Testis (tissue), 5 donors: ENCODE results near the gene NAV3. TPM values are rescaled to one million over a fixed set of nuclear protein-coding genes. Genes with fewer than 3 reads are reported as not detected.

Experiments used
- DNase-seq: peaks from one replicate; pipeline ENCODE4 v3.0.0-alpha.2; 2019
- H3K27ac ChIP-seq, 2 donors: fragments of 200-600 bp; sonication (generic); one replicate each; pipeline ENCODE4 v1.5.1; 2019
- H3K27me3 ChIP-seq: fragments of 200-600 bp; sonication (generic); one replicate; pipeline ENCODE4 v1.5.1; 2019
- H3K36me3 ChIP-seq: fragments of 200-600 bp; sonication (generic); one replicate; pipeline ENCODE4 v1.5.1; 2017; ENCODE audit warnings: low read depth; ENCODE audit errors: missing control alignments
- H3K4me1 ChIP-seq: fragments of 200-600 bp; sonication (generic); one replicate; pipeline ENCODE4 v1.5.1; 2019
- H3K4me3 ChIP-seq, 2 donors: fragments of 200-600 bp; sonication (generic); one replicate each; pipeline ENCODE4 v1.5.1; 2017 to 2019
- H3K9me3 ChIP-seq: fragments of 200-600 bp; sonication (generic); one replicate; pipeline ENCODE4 v1.5.1; 2017
- POLR2A ChIP-seq: fragments of 450-650 bp; IDR thresholded peaks from one replicate; pipeline ENCODE4 v1.6.1; 2017; ENCODE audit warnings: antibody characterized with exemption, mild to moderate bottlenecking, moderate library complexity
- WGBS, 2 donors: methylation state at CpG; one replicate each; pipeline ENCODE4 v1.1.5; 2018; 5-methylcytosine and 5-hydroxymethylcytosine counted together
- intact Hi-C: fragments of 100-400 bp; cut with DNase I; formaldehyde crosslinking; loops from one replicate; pipeline ENCODE4 v1.15.1; 2023; ENCODE audit warnings: low total_unique reads
- long read RNA-seq, 2 donors: transcript quantifications; one replicate each; lab custom pipeline, GENCODE V29; 2026
- polyA plus RNA-seq: library from polyadenylated mRNA; stranded (reverse); fragments of 350-450 nt; fragmentation: Illumina TruSeq; extraction: RNeasy Lipid Tissue Mini Kit (QIAGEN cat#74804); gene quantifications from one replicate; pipeline ENCODE4 v1.2.3, GENCODE V29; 2014; ENCODE audit warnings: low read depth, low replicate concordance; ENCODE audit not compliant: insufficient read depth
- total RNA-seq, 2 donors: library from RNA; depleted of rRNA; stranded (reverse); fragments of >200 nt; gene quantifications; one replicate each; pipeline ENCODE4 v1.2.3, GENCODE V29; 2016
- TF ChIP-seq, protein P1 (sequence below), 3 experiments: fragments of 450-650 bp in 2 of 3; fragments of 200-600 bp in 1 of 3; sonication (generic) in 1 of 3; IDR thresholded peaks; one replicate each; pipeline ENCODE4 v1.5.1; 2016 to 2019; ENCODE audit warnings: antibody characterized with exemption in 3 of 3, mild to moderate bottlenecking in 2 of 3, moderate library complexity in 1 of 3

Gene NAV3, protein sequence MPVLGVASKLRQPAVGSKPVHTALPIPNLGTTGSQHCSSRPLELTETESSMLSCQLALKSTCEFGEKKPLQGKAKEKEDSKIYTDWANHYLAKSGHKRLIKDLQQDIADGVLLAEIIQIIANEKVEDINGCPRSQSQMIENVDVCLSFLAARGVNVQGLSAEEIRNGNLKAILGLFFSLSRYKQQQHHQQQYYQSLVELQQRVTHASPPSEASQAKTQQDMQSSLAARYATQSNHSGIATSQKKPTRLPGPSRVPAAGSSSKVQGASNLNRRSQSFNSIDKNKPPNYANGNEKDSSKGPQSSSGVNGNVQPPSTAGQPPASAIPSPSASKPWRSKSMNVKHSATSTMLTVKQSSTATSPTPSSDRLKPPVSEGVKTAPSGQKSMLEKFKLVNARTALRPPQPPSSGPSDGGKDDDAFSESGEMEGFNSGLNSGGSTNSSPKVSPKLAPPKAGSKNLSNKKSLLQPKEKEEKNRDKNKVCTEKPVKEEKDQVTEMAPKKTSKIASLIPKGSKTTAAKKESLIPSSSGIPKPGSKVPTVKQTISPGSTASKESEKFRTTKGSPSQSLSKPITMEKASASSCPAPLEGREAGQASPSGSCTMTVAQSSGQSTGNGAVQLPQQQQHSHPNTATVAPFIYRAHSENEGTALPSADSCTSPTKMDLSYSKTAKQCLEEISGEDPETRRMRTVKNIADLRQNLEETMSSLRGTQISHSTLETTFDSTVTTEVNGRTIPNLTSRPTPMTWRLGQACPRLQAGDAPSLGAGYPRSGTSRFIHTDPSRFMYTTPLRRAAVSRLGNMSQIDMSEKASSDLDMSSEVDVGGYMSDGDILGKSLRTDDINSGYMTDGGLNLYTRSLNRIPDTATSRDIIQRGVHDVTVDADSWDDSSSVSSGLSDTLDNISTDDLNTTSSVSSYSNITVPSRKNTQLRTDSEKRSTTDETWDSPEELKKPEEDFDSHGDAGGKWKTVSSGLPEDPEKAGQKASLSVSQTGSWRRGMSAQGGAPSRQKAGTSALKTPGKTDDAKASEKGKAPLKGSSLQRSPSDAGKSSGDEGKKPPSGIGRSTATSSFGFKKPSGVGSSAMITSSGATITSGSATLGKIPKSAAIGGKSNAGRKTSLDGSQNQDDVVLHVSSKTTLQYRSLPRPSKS (N-terminal part only)
- total RNA-seq = 10 to 100 TPM; 20.0 to 21.9 TPM
- 6.4 TPM for polyA plus RNA-seq
- long read RNA-seq, donor 1 = 0 reads
- long read RNA-seq, donor 2 = 0 reads

GRCh38 chr12:77830583-77831351 is at the start of gene NAV3:
Gene NAV3 (plus strand): TSS chr12:77830894. CDS start chr12:77831462, 568 bp downstream.
- Histone ChIP-seq H3K27ac (no peak within 1 kb of the TSS), H3K27me3 (no peaks in the 10 kb centered on the region), H3K4me1 (no peaks in the 10 kb centered on the region), H3K9me3 (no peaks in the 10 kb centered on the region), H3K36me3 (no peaks in the 10 kb centered on the region), H3K4me3 (no peak within 1 kb of the TSS)
- DNase-seq = no peak
- 27 to 28% methylated on average over 3 of the region's 3 CpGs for WGBS, 2 donors
- TF ChIP-seq POLR2A = no peak
- TF ChIP-seq, protein P1, sequence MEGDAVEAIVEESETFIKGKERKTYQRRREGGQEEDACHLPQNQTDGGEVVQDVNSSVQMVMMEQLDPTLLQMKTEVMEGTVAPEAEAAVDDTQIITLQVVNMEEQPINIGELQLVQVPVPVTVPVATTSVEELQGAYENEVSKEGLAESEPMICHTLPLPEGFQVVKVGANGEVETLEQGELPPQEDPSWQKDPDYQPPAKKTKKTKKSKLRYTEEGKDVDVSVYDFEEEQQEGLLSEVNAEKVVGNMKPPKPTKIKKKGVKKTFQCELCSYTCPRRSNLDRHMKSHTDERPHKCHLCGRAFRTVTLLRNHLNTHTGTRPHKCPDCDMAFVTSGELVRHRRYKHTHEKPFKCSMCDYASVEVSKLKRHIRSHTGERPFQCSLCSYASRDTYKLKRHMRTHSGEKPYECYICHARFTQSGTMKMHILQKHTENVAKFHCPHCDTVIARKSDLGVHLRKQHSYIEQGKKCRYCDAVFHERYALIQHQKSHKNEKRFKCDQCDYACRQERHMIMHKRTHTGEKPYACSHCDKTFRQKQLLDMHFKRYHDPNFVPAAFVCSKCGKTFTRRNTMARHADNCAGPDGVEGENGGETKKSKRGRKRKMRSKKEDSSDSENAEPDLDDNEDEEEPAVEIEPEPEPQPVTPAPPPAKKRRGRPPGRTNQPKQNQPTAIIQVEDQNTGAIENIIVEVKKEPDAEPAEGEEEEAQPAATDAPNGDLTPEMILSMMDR (IDR thresholded peaks at IDR 0.05) = peak in 1 of 3 experiments; percentile 42
- intact Hi-C loops = no loop called here

- 48 to 50% methylated on average over 2 of the region's 2 CpGs for WGBS, 2 donors
- no peaks in the 10 kb centered on the region for H3K4me1 ChIP-seq
- DNase-seq = no peak
- H3K27ac ChIP-seq = no peak overlapping the region
- intact Hi-C loops = no loop called here
- H3K4me3 ChIP-seq = no peak overlapping the region
- no peaks in the 10 kb centered on the region for H3K9me3 ChIP-seq
- no peaks in the 10 kb centered on the region for H3K27me3 ChIP-seq
- H3K36me3 ChIP-seq = no peaks in the 10 kb centered on the region
- TF ChIP-seq, protein P1 (IDR thresholded peaks at IDR 0.05) = no peak
- TF ChIP-seq POLR2A = no peak
These were observed 48.7 kb upstream of the NAV3 start for GRCh38 chr12:77782034-77782433.

DNA sequence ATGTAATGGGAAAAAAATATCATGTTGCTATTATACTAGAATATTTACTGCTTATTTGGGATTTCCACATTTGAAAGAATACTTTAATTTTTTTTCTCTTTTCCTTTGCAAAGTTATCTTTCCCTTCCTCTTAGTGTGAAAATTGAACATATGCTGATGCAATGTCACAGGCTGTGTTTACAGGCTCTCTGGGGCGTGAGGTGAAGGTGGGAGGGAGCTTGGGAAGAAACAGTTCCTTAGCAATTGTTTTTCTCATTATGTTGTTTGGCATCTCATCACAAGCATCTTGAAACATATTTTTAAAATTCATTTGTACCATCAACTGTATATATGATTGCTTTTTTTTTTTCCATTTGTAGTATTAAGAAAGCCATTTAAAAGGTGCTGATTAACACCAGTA is 47.9 kb upstream of the NAV3 start:
- no peaks in the 10 kb centered on the region for H3K4me1 ChIP-seq
- no peak overlapping the region for H3K27ac ChIP-seq
- no peak for TF ChIP-seq POLR2A
- TF ChIP-seq, protein P1 (IDR thresholded peaks at IDR 0.05) = no peak
- WGBS, 2 donors = 88 to 93% methylated on average over 1 of the region's 1 CpG
- no peak for DNase-seq
- H3K27me3 ChIP-seq = no peaks in the 10 kb centered on the region
- no peaks in the 10 kb centered on the region for H3K36me3 ChIP-seq
- intact Hi-C loops = no loop called here
- H3K4me3 ChIP-seq = no peak overlapping the region
- H3K9me3 ChIP-seq = no peaks in the 10 kb centered on the region

GRCh38 chr12:77785211-77785610 is 45.5 kb upstream of the NAV3 start:
- no peaks in the 10 kb centered on the region for H3K9me3 ChIP-seq
- H3K27ac ChIP-seq = no peak overlapping the region
- H3K4me3 ChIP-seq = no peak overlapping the region
- no peaks in the 10 kb centered on the region for H3K36me3 ChIP-seq
- TF ChIP-seq, protein P1 (IDR thresholded peaks at IDR 0.05) = no peak
- TF ChIP-seq POLR2A = no peak
- no peak for DNase-seq
- H3K27me3 ChIP-seq = no peaks in the 10 kb centered on the region
- no peaks in the 10 kb centered on the region for H3K4me1 ChIP-seq
- intact Hi-C loops = no loop called here
